HG03432 (cell line): Measurements from ENCODE around the gene MAN1A1.
A peak's percentile ranks its signal among the peaks of the same experiment; 100 is the strongest.

Source experiments
- ATAC-seq: cut with Tn5 transposase; IDR thresholded peaks from one replicate; pipeline ENCODE4 v1.9.1; 2021; ENCODE audit warnings: mild to moderate bottlenecking, moderate library complexity; ENCODE audit not compliant: unreplicated experiment

Gene MAN1A1

DNA sequence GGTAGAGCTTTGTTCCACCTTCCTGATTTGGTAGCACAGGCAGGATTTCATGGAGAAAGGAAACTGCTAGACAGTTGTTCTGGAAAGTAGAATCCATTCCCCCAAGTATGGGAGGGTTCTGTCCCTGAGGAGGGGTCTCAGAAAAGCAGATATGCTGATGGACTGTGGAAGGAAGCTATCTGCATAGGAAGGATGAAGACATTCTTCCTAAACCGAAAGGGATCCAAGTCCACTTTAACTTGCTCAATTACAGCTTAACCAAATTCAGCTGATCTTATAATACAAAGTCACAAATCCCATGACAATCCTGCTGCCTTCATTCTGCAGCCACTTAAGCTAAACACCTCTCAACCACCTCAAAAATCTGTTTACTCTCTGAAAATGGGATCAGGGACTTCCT, 2.6 kb downstream of the MAN1A1 start:
- ATAC-seq, result no peak

DNA sequence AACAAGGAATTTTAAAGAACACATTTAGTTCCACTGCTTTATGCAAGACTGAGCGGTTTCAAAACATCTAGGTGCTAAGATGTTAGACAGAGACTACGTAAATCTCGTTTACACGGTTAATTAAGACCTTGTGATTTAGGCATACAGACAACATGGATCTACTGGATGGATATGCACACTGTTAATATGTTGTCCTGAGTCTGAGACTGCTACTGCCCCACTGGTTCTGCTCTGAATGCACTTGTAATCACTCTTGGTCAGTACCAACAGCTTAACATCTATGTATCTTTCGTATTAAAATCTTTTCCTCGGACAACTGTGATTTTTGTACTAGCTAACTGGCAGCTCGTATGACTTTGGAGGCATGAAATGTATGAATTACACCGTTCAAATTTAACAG, 3.1 kb downstream of the MAN1A1 start:
- no peak for ATAC-seq

DNA sequence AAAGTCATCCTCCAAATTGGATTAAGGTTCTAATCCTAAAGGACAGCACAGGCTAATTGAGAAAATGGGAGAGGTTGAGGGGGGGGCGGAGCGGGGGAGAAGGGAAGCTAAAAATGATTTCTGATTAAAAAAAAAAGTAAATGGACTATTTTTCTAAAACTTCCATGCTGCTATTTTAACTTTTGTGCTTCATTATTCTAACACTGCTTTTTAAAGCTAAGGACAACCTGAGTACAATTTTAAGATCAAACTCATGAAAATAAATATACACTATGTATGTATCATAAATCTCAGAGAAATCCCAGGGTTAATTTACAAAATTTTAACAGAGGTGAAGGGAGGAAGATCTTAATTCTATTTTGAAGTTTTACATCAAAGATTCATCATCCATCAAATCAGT, 4.4 kb downstream of the MAN1A1 start:
- ATAC-seq, result no peak

DNA sequence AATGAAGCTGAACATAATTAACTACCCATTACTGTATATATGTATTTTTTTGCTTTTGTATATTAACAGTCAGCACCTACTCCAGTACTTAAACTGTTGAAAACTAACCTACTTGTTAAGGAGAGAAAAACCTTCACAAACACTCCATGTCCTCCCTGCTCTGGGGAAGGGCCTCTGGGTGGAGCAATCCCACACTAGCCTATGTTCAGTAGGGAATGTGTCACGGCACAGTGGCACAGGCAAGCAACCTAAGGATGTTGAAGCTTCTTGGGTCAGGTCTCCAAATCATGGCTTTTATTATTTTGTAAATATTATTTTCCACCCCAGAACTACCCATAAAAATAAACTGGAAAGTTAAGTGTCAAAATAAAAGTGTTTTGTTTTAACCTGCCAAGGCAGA, 5.3 kb downstream of the MAN1A1 start:
- no peak for ATAC-seq

DNA sequence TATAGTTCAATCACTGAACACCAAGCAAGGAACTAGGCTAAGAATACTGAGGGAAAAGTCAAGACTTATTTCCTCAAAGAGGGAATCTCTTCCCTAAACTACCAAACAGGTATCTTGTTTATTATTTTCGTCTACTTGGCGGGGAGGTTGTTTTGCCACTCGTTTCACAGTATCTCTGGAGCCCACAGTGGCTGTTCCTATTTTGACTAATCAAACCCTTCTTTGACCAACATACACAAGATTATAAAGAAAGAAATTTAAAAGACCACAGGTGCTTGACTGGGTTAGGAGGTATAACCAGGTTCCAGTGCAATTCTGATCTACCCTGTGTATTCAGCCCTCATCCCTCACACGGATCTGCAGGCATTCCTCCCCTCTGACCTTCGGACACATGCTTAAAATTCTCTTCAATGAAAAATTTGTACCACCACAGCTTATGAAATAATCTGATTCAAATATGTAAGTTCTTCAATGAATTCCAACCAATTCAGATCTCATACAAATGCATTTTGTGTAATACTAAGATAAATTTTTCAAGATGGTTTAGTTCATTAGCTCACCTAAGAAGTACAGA, 5.9 kb downstream of the MAN1A1 start:
- ATAC-seq, result no peak

DNA sequence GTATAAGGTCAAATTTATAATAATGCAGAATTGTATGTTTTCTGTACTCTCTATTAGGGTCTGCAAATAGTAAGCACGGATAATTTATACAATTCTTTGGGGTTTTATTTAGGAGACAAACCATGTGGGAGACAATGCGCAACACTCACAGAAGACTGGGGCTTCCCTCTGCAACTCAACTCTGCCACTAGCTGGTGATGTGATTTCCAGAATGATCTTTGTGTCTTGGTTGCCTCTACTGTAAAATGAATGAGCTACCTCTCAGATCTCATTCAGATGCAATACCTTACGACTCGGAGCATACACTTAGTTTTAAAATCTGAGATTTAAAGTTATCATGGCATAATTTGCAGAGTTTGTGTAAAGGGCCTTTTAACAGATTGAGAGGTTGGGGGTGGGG, 6.4 kb downstream of the MAN1A1 start:
- ATAC-seq, result no peak

DNA sequence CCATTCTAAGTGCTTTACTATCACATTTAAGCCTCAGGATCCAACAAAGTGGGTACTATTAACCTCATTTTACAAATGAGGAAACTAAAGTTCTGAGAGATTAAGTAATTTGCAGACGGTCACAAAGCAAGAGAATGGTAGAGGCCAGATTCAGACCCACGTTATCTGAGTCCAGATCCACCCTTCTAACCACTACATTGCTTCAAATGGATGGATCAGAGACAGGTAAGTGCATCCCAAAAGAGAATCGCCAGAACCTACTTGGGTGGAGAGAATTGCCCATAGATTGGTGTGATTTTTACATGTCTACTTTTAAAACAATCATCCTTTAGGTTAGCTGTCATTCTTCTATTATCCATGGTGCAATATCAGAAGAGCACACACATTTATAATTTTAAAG, 7.1 kb downstream of the MAN1A1 start:
- ATAC-seq, result no peak

DNA sequence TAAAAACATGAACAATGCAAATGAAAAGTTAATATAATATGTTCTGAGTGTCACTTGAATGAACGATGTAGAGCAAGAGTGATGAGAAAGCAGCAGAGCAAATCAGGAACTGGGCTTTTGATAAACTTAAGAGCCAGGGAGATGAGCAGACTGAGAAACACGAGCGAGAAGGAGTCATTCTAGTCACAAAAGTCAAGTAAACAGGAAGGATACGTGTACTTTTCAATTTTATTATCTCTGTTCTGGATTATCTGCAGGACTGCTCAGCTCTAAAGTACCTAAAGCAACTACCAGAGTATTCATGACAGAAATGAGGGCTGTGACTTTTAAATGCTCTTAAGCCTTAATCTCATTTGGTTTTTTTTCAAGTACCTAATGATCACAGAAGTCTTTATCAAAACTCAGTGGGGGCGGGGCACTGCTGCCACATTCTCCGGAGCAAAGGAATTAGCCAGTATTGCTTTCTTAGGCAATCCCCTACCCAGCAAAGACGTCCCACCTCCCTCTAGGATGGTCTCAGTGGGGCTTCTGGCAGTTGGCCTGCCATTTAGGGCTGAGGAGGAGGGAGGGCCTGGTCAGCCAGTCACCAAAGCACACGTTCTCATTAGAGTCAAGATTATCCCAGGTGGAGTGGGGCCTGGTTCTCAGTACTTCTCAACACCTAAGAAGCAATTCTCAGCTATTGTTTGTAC, 8.6 kb downstream of the MAN1A1 start:
- ATAC-seq, result no peak

DNA sequence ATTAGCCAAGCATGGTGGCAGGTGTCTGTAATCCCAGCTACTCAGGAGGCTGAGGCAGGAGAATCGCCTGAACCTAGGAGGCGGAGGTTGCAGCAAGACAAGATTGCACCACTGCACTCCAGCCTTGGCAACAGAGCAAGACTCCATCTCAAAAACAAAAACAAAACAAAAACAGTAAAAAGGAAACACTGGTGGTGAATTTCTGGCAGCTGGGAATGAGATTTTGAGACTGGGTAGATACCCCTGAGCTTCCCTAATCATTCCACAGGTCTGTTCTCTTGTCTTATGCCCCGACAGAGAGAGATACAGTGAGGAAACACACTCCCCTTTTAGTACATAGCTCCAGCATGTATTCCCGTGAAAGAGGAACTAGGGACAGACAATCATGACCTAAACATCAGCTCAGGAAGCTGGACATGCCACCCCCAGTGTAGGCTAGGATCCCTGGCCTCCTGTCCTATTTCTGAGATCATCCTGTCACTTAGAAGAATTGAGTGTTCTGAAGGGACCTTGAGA, 9.6 kb downstream of the MAN1A1 start:
- no peak for ATAC-seq

DNA sequence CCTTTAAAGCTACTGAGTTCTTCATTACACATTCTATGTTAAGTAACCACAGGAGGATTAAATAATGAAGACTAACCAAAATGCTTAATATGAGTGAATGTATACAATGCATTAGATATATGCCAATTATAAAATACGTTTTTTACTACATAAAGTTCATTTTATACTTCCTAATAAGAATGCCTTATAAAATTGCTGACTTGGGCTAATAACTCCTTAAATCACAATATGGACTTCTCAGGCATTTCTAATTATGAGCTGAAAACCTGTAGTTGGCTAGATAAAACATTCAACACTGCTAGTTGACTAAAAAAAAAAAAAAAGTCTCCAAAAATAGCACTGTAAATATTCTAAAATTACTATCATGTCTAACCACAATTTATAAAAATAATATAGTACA, 11.8 kb downstream of the MAN1A1 start:
- no peak for ATAC-seq

DNA sequence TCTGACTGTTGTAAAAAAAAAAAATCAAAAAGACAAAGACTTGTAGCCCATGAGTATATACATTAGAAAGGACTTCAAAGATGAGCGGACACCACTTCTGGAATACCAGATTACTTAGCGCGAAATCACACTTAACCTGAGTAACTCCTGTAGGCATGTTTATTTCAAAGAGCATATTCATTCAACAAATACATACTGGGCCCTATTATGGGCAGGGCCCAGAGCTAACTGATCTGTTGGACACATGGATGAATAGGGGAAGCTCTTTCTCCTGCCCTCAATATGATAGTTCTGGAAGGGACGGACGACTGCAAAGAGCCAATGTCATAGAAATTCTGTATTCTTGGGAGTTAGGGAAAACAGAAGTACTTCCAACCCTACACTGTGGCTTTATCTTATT, 12.3 kb downstream of the MAN1A1 start:
- no peak for ATAC-seq

DNA sequence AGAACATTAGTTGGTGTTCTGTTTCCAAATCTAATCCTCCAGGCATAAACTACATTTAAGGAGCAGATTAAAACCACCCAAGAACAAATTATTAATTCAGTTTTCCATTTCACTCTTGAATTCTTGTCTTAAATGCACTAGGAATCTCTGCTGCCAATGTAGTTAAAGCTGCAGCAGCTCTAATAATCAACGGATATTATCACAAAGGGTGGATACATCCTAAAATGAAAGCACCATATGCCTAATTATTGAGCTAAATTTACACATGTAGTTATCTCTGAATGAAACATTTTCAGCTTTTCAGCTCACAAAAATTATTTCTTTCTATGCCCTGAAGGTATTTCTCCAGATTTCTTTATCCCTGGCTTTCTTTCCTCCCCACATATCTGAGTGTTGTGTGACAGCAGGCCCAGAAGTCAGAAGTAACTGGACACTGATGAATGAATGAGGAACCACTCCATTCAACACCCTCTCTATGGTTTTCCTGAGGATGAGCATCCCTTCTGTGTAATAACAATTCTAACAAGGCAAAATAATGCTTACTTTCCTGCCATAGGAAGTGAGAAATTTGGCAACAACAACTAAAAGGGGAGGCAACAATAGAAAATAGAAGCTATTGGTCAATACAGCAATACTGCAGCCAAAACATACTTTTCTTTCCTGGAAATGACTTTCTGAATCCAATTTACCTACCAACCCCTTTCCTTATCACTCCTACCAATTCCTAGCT, 14.9 kb downstream of the MAN1A1 start:
- no peak for ATAC-seq

DNA sequence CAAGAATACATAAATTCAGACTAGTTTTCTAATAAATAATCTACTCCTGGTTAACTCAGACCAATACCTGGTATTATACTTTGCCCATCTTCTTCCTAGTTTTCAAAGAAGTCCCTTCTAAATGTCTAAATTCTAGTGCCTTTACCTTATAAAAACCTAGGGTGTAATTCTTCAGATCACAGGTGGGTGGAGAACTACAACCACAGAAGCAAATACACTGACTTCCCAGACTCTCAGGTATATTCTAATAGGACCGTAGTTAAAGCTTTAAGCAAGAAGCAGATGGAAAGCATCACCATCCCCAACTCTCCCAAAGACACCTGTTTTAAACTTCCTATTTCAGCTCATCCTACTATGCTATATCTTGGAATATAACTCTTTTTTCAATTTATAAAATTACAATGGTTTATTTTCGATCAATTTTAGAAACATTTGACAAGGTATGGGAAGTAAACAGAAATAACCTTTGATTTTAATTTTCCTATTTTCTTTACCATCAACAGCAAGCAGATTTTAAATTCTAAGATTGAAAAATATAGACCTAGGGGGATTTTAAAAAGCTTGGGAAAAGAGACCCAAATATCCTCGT, 15.8 kb downstream of the MAN1A1 start:
- peak; percentile 37 for ATAC-seq

DNA sequence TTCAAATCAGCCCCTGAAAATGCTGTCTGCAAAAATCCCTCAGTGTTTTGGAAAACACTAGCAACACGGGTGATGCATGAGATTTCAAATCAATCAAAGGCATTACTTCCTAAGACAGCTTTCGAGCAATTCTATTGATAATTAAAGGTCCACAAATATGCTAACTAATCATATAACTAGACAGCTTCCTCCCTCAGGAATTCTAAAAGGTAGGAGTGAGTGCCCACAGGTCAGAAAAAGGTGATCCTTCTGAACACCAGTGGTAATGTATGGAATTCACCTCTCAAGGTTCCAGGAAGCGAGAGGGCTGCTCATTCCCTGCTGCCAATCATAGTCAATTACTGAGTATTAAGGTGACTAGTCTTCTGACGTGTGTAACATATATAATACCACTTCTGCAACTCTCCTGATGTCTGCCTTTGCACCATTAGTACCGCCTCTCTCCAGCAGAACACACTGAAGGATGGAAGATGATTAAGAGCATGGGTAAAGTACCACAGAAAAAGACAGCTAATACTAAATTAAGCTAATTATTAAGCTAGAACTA, 16.4 kb downstream of the MAN1A1 start:
- no peak for ATAC-seq

DNA sequence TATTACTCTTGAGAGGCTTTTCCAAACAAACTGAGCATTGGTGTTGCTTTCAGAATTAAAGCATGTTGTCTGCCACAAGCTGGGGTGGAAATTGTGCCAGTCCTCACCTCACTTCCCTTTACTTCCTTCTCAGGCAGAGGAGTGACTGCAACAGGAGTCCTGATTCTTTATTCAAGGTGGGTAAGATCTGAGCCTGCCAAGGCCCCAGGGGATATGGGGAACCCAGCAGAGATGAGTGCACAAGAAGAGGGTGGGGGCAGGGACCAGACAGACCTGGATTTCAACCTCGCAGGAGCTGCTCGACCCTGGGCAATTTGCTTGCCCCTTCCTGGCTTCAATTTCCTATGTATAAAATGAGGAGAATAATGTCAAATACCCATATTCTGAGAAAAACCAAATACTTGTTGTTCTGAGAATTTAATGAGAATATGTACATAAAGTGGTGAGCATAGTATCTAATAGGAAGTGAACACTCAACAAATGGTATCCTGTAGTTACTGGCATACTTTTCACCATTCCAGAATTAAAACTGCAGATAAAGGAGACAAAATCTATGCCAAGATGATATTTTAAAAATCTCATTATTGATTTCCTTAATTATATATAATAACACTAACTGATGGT, 17.8 kb downstream of the MAN1A1 start:
- ATAC-seq, result peak; percentile 58

DNA sequence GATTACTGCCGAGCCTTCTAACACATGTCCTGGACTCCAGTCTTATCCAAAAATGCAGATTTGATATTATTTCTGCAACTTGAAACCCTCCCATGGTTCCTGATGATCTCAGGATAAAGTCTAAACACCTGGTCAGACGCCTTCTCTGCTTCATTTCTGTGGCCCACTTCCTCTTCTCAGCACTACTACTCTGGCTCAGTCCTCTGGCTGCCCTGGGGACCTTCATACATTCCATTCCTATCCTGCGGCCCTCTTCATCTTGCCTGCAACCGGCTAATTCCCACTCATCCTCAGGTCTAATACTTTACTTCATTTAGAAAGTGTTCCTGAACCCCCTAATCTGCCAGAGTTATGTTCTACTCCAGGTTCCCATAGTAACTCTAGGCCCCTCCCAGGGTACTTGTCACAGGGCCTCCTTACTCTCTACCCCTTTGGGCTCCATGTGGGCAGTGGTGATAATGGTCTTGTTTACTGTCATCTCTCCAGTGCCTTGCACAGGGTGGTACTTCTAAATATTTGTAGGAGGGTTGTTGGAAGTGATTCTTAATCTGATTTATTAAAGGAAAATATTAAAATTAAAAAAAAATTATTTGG, 18.9 kb downstream of the MAN1A1 start:
- no peak for ATAC-seq

DNA sequence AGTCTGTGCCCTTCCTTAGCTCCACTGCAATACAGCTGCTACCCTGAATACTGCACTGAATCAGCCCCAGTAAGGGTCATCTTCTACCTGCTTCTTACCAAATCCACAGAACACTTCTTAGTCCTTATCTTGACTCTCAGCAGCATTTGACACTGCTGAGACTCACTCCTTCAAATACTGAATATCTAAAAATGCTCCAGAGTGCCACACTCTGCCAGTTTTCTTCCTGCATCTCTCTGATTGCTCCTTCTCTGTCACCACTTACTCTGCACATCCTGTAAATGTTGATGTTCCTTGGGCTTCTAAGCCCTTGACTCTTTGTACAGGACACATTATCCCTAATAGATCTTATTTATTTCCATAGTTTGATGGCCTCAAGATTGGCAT, 19.8 kb downstream of the MAN1A1 start:
- ATAC-seq, result no peak

DNA sequence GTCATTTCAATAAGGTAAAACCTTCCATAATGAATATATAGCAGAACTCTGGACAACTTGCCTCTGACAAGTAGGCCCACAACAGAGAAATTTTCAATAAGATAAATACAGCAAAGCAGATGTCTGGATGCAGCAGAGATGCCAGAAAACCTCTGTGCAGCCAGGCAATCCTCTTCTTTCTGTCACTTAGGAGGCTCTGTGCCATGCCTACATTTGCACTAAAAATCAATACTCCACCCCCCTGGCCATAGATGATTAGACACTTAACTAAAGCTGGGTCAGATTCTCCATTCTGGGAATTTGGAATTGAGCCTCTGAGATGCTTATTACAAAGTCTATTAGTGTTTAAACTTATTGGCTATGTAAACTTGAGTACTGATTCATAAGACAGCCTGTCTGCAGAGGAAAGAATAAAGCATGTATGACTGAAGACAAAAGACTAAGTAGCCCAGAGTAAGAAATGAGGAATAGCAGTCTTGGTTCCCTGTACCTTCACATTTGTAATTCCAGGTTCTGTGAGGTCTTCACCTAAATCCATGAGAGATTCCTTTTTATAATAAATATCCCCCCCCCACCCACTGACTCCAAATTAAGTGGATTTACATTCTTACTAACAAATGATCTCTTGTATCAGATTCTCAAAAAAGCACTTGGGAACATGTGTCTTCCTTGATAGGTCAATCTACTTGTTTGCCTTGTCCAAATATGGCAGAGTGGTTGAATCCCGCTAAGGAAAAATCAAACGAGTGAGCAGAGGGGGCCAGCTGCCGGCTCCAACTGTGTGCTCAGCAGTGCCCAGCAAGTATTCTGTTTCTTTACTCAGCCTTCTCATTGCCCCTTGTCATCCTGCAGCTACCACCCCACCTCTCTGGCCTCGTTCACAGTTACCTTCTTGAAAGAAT, 20.4 kb downstream of the MAN1A1 start:
- no peak for ATAC-seq

DNA sequence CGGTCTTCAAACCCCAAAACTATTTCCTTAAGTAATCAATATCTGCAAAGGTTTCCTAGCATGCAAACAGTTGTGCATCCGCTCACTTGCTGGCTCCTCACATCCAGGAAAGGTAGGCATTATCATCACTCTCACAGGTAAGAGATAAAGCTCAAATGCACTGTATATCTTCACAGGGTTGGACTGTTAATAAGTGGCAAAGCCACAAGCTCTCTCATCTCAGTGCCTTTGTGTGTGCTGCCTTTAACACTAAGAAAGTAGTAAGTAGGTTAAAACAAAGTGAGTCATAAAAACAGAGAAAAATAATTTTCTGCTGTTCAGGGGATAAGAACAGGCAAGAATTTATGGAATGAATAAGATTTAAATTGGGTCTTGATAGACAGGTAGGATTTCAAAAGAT, 21.3 kb downstream of the MAN1A1 start:
- ATAC-seq, result no peak

DNA sequence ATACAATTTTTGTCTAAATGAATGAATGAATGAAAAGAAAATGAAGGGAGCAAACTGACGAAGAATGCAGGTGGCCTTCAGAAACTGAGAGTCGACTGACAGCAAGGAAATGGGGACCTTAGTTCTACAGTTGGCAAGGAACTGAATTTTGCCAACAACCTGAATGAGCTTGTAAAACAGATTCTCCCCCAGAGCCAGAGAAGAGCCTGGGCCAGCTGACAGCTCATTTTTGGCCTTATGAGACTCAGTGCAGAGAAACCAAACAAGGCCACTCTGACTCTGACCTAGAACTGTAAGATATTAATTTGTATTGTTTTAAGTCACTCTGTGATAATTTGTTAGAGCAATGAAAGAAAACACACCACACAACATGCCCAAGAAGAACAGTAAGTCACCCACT, 21.8 kb downstream of the MAN1A1 start:
- ATAC-seq, result no peak
